HG03342 (cell line): ENCODE results near the gene TOPAZ1.

Experiments used
- ATAC-seq: cut with Tn5 transposase; IDR thresholded peaks from one replicate; pipeline ENCODE4 v1.9.1; 2021; ENCODE audit warnings: mild to moderate bottlenecking, moderate library complexity; ENCODE audit not compliant: unreplicated experiment

Gene TOPAZ1

DNA sequence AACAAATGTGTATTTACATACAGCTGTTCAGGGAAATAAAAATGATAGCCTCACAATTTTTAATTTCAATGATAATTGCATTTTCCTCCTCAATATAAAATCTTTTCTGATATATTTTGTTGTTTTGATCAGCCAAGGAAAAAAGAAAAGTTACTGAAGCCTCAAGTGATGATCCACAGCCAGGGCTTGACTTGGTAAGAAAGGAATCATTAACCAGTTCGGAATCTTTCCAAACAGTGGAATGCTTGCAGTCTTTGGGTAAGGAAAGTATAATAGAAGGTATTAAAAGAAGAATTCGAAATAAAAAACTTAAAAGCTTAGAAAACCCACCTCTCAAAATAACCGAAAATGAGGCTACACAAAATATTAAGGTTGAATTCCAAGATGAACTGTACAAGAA is 1.0 kb downstream of the TOPAZ1 start:
- no peak for ATAC-seq

DNA sequence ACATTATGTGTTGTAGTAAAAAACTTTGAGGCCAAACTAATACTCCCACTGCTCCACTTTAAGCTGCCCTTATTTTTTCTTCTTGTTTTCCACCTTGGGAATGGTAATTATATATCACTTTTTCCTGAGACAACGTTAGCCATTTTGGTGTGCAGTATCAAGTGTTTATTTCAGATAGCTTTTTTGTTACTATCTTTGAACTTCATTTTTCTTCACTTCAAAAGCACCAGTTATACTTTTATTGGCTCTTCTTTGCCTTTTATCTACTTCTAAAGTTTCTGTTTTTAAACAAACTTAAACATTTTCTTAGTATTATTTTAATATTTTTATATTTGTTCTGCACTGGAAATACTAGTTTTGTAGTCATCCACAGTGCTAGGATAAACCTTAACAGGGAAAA is 6.5 kb downstream of the TOPAZ1 start:
- no peak for ATAC-seq

DNA sequence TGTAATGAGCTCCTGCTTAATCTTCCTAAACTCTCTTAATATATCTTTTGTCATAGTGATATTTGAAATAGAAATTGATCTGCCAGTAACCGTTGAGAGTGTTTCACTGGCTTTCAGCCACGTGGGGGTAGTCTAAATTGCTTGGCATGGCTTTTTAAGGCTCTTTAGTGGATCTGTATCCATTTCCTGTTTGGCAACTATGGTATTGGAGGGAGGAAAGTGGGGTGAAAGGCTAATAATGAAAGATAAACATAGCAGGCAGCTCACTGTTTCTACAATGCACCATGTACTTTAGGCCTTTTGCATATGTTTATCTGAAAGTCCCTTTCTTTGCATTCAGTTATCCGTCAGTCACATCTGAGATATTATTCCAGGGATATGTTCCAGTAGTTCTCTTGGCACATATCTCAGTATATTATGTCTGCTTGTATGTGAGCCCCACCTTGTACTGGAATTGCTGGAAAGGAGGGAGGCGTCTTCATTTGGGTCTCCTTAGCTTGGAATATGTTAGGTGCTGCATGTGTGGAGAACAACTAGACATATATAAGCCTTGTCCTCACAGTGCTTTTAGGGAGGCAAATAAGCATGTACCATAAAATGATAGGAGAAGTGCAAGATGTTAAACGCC is 10.8 kb downstream of the TOPAZ1 start:
- ATAC-seq: no peak

DNA sequence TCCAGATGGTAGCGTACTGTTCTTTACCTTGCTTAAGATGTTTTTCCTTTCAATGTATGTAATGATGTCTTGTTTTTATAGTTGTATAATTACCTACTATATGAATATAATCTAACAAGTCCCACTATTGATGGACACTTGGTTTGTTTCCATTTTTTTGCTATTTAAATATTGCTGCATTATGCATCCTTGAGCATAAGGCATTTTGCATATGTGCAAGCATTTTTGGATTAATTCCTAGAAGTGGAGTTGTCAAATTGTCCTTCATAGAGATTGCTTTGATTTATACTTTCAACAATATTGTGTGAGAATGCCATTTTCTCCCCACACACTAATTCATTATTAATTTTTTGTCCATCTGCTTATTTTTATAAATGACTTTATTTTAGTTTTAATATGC is 17.7 kb downstream of the TOPAZ1 start:
- no peak for ATAC-seq

DNA sequence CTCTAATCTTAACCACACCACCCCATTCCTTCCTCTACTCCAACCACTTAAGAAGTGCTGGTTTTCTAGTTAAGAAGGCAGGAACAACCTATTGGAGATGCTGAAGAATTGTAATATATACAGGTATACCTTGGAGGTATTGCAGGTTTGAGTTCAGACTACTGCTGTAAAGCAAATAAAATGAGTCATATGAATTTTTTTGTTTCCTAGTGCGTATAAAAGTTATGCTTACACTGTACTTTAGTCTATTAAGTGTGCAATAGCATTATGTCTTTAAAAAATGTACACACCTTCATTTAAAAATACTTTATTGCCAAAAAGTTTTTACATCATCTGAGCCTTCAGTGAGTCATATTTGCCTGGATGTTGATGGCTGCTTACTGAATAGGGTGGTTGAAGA is 22.5 kb downstream of the TOPAZ1 start:
- ATAC-seq: no peak

DNA sequence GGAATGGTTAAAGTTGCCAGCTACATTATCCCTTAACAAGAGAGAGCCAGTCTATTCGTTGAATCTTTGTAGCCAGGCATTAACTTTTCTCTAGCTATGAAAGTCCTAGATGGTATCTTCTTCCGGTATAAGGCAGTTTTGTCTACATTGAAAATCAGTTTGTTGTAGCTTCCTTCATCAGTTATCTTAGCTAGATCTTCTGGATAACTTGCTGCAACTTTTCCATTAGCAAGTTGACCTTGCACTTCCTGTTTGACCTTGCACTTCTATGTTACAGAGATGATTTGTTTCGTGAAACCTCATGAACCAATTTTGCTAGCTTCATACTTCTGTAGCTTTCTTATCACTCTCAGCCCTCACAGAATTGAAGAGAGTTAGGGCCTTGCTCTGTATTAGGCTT is 24.1 kb downstream of the TOPAZ1 start:
- no peak for ATAC-seq

DNA sequence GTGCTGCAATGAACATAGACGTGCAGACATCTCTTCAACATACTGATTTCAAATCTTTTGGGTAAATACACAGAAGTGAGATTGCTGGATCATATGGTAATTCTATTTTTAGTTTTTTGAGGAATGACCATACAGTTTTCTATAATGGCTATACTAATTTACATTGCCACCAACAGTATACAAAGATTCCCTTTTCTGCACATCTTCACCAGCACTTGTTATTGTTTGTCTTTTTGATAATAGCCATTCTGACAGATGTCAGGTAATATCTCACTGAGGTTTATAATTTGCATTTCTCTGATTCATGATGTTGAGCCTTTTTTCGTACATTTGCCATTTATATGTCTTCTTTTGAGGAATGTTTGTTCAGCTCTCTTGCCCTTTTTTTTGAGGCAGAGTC is 30.5 kb downstream of the TOPAZ1 start:
- no peak for ATAC-seq

DNA sequence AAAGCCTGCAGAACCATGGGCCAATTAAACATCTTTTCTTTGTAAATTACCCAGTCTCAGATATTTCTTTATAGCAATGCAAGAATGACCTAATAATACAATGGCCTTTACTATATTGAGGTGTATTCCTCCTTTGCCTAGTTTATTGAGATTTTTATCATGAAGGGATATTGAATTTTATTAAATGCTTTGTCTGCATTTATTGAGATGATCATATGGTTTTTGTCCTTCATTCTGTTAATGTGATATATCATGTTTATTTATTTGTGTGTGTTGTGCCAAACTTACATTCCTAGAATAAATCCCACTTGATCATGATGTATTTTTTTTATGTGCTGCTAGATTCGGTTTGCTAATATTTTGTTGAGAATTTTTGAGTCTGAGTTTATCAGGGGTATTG is 36.2 kb downstream of the TOPAZ1 start:
- ATAC-seq: no peak

DNA sequence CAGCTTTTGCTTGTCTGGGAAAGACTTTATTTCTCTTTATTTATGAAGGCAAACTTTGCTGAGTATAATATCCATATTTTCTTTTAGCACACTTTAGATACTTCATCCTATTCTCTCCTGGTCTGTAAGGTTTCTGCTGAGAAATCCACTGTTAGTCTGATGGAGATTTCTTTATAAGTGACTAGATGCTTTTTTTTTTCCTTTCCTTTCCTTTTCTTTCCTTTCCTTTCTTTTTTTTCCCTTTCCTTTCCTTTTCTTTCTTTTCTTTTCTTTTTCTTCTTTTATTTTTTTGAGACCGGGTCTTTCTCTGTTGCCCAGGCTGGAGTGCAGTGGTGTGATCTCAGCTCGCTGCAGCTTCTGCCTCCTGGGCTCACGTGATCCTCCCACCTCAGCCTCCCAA is 38.4 kb downstream of the TOPAZ1 start:
- no peak for ATAC-seq

DNA sequence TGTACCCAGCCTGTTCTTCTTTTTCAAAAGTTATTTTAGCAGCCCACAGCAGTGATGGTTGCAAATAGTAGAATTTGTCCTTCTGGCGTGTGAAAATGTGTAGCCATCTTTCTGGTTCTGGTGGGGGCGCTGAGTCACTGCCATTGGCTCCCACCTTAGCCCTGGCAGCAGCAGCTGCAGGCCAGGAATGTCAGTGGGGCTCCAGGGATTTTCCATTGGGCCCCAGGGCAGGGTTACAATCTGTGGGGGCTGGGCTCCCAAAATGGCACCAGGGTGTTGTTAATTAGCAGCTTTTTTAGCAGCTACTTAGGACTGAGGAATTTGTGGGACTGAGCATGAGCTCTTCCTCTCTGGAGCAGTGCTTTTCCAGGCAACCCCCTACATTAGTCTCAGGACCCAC is 38.9 kb downstream of the TOPAZ1 start:
- ATAC-seq: no peak

DNA sequence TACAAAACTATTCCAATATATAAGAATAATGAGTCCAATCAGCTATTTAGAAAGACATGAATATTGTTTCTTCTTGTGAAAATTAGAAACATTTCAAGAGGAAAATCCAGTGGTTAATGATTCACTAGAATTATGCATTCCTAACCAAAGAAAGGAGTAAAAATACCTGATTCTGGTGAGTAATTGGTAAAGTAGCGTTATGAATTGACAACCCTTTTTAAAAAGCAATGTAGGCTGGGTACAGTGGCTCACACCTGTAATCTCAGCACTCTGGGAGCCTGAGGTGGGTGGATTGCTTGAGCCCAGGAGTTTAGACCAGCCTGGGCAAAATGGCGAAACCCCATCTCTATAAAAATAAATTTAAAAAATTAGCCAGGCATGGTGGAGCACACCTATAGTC is 43.3 kb downstream of the TOPAZ1 start:
- no peak for ATAC-seq

DNA sequence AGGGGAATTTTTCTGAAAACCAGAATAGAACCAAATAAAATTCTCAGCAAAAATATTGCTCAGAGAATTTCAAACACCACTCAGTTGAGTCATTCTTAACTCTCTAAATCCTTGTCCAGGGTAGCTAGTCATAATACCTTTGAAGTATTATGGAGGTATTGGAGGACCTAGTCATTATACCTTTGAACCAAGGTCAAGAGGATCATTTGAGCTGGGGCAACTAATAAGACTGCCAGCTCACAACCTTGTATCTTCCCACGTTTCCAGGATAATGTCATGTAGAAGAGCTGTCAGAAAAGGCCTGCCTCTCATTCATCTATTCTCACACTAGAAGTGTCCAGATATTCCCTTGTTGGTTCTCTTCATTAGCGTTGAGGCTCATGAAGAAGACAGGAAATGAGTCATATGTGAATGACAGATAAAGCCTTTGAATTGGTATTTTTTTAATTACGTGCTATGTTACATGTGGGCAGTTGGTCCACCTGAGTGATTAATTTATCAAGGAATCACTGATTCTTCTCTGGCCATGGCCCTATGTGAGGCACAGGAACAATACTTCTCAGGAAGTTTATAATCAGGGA is 48.3 kb downstream of the TOPAZ1 start:
- no peak for ATAC-seq

DNA sequence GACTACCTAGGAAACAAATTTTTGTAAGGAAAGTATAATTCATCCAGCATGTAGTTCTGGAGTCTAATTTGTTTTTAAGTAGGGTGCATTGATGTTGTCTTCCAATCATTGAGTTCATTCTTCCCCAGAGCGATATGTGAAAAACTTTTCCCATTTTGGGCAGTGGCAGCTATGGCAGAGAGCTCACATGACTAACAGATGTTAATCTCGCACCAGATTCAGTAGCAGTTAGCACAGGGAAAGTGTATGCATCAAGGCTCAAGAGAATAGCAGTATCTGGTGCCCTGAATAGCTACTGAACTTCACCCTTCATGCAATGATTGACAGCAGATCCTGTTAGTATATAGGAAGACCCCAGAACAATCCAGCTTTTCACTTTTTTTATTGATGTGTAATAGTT is 50.6 kb downstream of the TOPAZ1 start:
- no peak for ATAC-seq

DNA sequence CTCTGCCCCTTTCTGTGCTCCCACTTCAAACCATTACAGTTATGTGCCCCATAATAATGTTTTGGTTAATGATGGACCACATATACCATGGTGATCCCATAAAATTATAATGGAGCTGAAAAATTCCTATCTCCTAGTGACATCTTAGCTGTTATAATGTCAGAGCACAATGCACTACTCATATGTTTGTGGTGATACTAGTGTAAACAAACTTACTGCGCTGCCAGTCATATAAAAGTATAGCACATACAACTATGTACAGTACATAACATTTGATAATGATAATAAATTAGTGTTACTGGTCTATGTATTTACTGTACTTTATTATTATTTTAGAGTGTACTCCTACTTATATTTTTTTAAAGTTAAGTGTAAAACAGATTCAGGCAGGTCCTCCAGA is 51.3 kb downstream of the TOPAZ1 start:
- no peak for ATAC-seq

DNA sequence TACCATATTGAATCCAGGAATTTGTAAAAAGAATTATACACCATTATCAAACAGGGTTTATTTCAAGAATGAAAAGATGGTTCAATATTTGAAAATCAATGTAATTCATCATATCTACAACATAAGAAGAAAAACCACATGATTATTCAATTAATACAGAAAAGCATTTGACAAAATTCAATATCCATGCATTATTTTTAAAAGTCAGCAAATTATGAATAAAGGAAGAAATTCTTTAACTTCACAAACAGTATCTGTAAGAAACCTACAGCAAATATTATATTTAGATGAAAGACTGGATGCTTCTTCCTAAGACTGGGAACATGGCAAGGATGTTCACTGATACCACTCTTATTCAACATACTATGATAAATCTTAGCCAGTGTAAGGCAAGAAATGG is 55.6 kb downstream of the TOPAZ1 start:
- no peak for ATAC-seq

DNA sequence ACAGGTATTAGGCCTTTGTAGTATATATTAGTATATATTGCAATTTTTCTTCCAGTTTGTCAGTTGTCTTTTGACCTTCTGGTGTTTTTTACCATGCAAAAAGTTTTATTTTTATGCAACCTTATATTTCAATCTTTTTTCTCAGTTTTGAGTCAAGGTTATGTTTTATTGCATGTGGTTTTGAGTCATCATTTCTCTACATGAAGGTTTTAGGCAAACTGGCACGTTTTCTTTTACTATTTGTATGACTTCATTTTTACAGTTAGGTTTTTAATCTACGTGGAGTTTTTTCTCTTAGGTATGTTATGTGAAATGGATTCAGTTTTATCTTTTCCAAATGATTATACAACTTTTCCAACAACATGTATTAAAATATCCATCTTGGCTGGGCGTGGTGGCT is 60.1 kb downstream of the TOPAZ1 start:
- no peak for ATAC-seq

DNA sequence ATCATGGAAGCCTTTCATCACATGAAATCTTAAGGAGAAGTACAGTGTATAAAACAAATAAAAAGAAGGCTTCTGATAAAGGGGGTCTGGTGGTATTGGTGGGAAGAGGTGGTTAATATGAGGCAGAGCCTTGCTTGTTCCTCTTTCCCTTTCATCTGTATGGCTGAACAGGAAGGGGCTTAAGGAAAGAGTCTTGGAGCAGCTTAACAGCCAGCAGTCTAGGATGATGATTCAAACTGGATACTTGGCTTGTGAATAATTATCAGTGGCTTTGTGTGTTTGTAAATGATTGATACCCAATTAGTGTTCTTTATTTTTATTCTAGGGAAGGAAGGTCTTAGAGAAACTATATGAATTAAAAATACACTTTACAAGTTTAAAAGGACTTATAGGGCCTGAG is 67.8 kb downstream of the TOPAZ1 start:
- ATAC-seq: no peak

DNA sequence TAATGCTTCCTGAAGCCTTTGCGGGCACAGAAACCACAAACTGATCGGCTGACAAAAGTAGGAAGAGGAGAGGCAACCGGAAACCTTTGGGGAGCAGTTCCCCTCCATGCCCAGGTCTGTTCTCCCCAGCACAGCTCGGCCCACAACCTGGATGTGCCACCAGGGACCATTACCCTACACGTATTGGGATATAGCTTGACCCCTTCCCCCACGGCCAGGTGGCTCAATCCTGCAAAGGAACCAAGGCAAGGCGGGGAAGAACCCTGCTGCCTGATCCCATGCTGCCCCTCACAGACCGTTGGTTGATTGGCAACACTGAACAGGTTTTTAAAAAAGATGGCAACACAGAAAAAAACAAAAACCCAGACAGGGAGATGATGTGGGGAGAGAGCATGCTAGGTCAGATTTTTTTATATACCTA is 77.2 kb downstream of the TOPAZ1 start:
- no peak for ATAC-seq

DNA sequence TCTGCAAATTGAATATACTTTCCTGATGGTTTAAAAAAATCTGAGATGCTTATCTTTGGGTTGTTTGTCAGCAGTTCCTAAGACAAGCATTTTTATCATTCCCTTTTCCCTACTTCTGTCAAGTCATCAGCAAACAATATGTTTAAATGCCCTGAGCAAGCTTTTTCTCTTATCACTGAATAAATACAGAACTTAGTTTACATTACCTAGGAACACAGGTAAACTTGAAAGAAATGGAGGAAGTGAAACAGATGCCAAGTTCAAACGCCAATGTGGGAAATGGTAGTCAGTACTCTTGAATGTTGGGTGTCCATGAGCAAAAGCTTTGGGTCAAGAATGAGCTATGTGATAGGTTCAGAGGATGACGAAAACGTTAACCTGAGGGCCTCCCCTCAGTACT is 79.6 kb downstream of the TOPAZ1 start:
- no peak for ATAC-seq

DNA sequence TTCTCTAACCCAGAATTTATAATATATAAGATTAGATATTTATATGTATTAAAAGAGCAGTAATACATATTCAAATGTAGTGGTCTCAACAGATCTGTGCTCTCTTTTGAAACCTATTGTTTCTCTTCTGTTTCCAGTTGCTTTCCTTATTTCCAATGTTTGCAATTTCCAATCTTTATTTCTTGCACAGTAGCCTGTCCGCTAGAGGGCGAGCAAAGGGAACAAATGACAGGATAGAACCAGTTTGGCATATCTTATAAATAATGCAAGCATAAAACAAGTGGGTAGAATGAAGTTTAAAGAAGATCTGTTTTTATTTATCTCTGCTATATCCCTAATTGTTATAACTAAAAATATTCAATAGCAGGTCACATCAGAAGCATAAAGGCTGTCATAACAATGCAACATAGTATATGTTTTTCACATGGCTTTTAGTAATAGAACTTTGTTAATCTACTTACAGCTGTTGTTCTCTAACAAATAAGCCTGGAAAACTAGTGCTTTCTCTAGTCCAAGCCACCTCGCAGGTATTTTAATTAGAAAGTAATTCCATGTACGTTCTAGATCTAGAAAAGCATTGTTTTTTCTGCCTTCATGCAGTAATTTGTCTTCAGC is 81.8 kb downstream of the TOPAZ1 start:
- ATAC-seq: no peak

DNA sequence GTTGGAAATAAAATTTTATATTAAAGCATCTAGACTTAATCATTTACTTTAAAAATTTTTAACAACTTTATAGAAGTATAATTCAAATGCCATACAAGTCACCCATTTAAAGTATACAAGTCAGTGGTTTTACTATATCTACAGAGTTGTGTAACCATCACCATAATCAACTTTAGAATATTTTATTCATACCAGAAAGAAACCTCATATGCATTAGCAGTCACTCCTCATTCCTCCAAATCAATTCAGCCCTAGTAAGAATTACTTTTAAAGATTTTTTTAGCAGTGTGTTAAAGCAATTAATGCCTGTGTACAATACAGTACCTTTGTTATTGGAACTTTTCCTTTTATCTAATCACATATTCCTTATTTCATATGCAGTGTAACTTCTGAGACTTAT is 82.9 kb downstream of the TOPAZ1 start:
- no peak for ATAC-seq

DNA sequence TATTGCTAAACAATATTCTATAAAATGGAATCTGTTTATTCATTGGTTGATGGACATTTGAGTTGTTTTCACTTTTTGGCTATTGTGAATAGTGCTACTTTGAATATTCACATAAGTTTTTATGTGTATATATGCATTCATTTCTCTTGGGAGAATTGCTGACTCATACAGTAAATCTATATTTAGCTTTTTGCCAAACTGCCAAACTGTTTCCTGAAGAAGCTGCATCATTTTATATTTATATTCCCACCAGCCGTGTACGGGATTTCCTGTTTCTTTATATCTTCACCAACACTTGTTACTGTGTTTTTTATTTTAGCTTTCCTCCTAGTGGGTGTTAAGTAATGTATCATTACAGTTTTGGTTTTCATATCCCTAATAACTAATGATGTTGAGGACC is 84.3 kb downstream of the TOPAZ1 start:
- ATAC-seq: no peak

DNA sequence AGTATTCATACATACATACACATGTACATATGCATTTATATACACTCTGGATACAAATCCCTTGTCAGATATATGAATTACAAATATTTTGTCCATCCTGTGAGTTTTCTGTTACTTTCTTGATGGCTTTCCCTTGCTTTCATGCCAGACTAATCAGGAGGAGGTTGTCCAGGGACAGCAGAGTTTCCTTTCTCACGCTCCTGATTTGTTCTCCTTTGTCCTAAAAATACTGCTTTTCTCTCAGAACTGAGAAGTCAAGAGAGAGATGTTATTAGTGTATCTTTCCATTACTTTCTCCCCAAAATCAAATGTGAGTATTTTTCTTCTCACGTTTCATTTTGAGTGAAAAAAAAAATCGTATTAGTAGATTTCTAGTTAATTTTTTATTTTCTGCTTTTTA is 84.8 kb downstream of the TOPAZ1 start:
- ATAC-seq: no peak
